ENCODE data around the gene MCC.

The MCC gene

GRCh38 chr5:113487781-113488644, at the start of gene MCC (continued):
- peak; percentile 89 for TF ChIP-seq SP7 (tag by site-specific recombination; IDR thresholded peaks at IDR 0.05)
- no peak for TF ChIP-seq GLI4 (tag by site-specific recombination; IDR thresholded peaks at IDR 0.05)
- no peak for TF ChIP-seq ZNF426 (tag by site-specific recombination; IDR thresholded peaks at IDR 0.05)
- TF ChIP-seq MEIS1 (CRISPR knock-in tag; IDR thresholded peaks at IDR 0.05; ENCODE audit: borderline replicate concordance) = 0 out of 2 replicates have a peak, but pooled peaks have one; percentile 38
- no peak for TF ChIP-seq MYNN (tag by site-specific recombination; IDR thresholded peaks at IDR 0.05; ENCODE audit: borderline replicate concordance)
- TF ChIP-seq ZNF138 (tag by site-specific recombination; IDR thresholded peaks at IDR 0.05; ENCODE audit: borderline replicate concordance) = no peak
- 0 out of 2 replicates have a peak, but pooled peaks have one; percentile 10 for TF ChIP-seq PRDM6 (tag by site-specific recombination; IDR thresholded peaks at IDR 0.05)
- TF ChIP-seq ZNF792 (tag by site-specific recombination; IDR thresholded peaks at IDR 0.05) = no peak
- peak; percentile 72; the same call in 1 of the 2 replicates for TF ChIP-seq ZFP69B (tag by site-specific recombination; IDR thresholded peaks at IDR 0.05)
- no peak for TF ChIP-seq ZNF18 (tag by site-specific recombination; IDR thresholded peaks at IDR 0.05)
- no peak for TF ChIP-seq ZNF223 (tag by site-specific recombination; IDR thresholded peaks at IDR 0.05)
- peak; percentile 71 for TF ChIP-seq ZNF629 (tag by site-specific recombination; IDR thresholded peaks at IDR 0.05)
- TF ChIP-seq ZNF701 (tag by site-specific recombination; IDR thresholded peaks at IDR 0.05) = no peak
- TF ChIP-seq ZNF174 (tag by site-specific recombination; IDR thresholded peaks at IDR 0.05) = no peak
- TF ChIP-seq ZBTB17 (tag by site-specific recombination; IDR thresholded peaks at IDR 0.05) = peak; percentile 98
- TF ChIP-seq GLIS1 (tag by site-specific recombination; IDR thresholded peaks at IDR 0.05) = peak; percentile 46; the same call in 1 of the 2 replicates
- TF ChIP-seq RBAK (tag by site-specific recombination; IDR thresholded peaks at IDR 0.05) = no peak
- no peak for TF ChIP-seq BCL6B (tag by site-specific recombination; IDR thresholded peaks at IDR 0.05)
- TF ChIP-seq ZBTB21 (tag by site-specific recombination; IDR thresholded peaks at IDR 0.05) = no peak
- no peak for TF ChIP-seq EGR2 (tag by site-specific recombination; IDR thresholded peaks at IDR 0.05; ENCODE audit: low read depth)
- TF ChIP-seq OVOL3 (tag by site-specific recombination; IDR thresholded peaks at IDR 0.05) = no peak
- TF ChIP-seq BCL11B (tag by site-specific recombination; IDR thresholded peaks at IDR 0.05; ENCODE audit: low read depth) = 0 out of 2 replicates have a peak, but pooled peaks have one; percentile 32
- TF ChIP-seq ZNF785 (tag by site-specific recombination; IDR thresholded peaks at IDR 0.05) = no peak
- no peak for TF ChIP-seq CTCF (tag by site-specific recombination; IDR thresholded peaks at IDR 0.05)
- no peak for TF ChIP-seq ZNF488 (tag by site-specific recombination; IDR thresholded peaks at IDR 0.05)
- TF ChIP-seq ZNF585B (tag by site-specific recombination; IDR thresholded peaks at IDR 0.05) = peak; percentile 2; the same call in 1 of the 2 replicates
- TF ChIP-seq ZNF302 (tag by site-specific recombination; IDR thresholded peaks at IDR 0.05; ENCODE audit: low read depth) = no peak
- TF ChIP-seq ZNF121 (tag by site-specific recombination; IDR thresholded peaks at IDR 0.05) = no peak
- no peak for TF ChIP-seq PRDM4 (tag by site-specific recombination; IDR thresholded peaks at IDR 0.05)
- no peak for TF ChIP-seq ZNF292 (tag by site-specific recombination; IDR thresholded peaks at IDR 0.05; ENCODE audit: borderline replicate concordance, low read depth)
- TF ChIP-seq ZNF776 (tag by site-specific recombination; IDR thresholded peaks at IDR 0.05; ENCODE audit: borderline replicate concordance) = no peak
